Brain microvascular endothelial cell (primary cell): ENCODE data around the gene UROC1.
"Not testable (repeated sequence)": the region's sequence is repeated elsewhere in the genome, so short reads cannot be mapped to it uniquely, and the experiment has no call there.

Experiments used
- DNase-seq: peaks from one replicate; pipeline ENCODE4 v3.0.0-alpha.2; 2020
- H3K27ac ChIP-seq: fragments of 250-450 bp; sonication (Bioruptor Pico); 2 replicates; pipeline ENCODE4 v1.5.1; 2020; ENCODE audit warnings: mild to moderate bottlenecking, moderate library complexity
- H3K27me3 ChIP-seq: fragments of 250-450 bp; sonication (Bioruptor Pico); replicated peaks from 2 replicates; pipeline ENCODE4 v1.5.1; 2020; ENCODE audit warnings: mild to moderate bottlenecking
- H3K36me3 ChIP-seq: fragments of 250-450 bp; sonication (Bioruptor Pico); replicated peaks from 2 replicates; pipeline ENCODE4 v1.5.1; 2020; ENCODE audit warnings: mild to moderate bottlenecking
- H3K4me3 ChIP-seq: 2 replicates; pipeline ENCODE4 v1.5.1; 2011; ENCODE audit warnings: low read depth, mild to moderate bottlenecking, control low read depth, low read length, moderate library complexity
- in situ Hi-C: cut with HindIII; loops from 2 replicates; pipeline ENCODE4 v1.10.0; 2017; ENCODE audit warnings: low sequenced_read_pairs, low pct_ligation_motif_present
- TF ChIP-seq, protein P1 (sequence below): IDR thresholded peaks from 2 replicates; pipeline ENCODE4 v1.5.1; 2011; ENCODE audit warnings: low read depth, mild to moderate bottlenecking, moderate library complexity, low read length, control low read depth, inconsistent platforms; ENCODE audit errors: missing control alignments

Gene UROC1

DNA sequence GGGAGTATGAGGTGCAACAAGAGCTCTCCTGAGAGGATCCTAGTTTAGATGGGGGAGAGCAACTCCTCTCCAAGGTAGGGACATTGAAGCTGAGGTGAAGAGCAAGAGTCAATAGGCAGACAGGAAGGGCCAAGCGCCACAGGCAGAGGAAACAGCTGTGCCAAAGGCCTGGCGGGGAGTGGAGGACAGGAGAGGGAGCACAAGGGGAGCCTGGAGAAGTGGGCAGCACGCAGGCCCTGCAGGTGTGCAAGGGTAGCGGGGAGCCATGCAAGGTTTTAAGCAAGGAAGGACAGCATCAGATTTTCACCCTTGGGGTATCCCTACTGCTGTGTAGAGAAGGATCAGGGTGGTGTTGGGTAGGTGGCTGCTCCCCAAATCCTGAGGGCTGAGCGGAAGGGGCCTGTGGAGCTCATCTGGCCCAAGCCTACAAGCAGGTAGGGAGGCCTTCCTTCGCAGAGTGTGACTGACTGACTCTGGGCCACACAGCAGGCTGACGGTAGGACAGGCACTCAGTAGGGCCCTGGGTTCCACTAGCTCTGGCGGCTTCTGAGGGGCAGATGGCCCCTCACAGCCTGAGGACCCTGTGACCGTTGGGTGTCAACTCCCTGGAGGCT, 19.6 kb upstream of the UROC1 start:
- Histone ChIP-seq H3K36me3 (no peaks in the 10 kb centered on the region), H3K27me3 (peaks cover 11% of the 10 kb centered on the region), H3K4me3 (no peak overlapping the region), H3K27ac (no peak overlapping the region)
- in situ Hi-C loops: no loop called here
- no peak for DNase-seq
- TF ChIP-seq, protein P1, sequence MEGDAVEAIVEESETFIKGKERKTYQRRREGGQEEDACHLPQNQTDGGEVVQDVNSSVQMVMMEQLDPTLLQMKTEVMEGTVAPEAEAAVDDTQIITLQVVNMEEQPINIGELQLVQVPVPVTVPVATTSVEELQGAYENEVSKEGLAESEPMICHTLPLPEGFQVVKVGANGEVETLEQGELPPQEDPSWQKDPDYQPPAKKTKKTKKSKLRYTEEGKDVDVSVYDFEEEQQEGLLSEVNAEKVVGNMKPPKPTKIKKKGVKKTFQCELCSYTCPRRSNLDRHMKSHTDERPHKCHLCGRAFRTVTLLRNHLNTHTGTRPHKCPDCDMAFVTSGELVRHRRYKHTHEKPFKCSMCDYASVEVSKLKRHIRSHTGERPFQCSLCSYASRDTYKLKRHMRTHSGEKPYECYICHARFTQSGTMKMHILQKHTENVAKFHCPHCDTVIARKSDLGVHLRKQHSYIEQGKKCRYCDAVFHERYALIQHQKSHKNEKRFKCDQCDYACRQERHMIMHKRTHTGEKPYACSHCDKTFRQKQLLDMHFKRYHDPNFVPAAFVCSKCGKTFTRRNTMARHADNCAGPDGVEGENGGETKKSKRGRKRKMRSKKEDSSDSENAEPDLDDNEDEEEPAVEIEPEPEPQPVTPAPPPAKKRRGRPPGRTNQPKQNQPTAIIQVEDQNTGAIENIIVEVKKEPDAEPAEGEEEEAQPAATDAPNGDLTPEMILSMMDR: no peak

DNA sequence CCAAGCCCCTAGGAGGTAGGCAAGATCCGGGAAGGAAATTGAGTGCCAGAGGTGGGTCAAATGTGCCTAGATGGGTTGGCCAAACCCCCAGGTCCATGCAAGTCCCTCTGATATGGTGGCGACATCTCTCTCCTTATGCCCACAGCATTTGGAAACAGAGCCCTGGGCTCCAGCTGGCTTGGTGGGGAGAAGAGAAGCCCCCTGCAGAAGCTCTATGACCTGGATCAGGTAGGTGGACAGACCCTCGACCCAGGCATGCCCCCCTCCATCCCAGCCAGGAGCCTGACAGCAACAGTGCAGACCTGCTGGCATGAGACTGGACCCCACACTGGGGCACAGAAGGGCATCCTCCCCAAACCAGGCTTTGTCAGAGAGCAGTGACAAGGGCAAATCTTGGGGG, 18.6 kb upstream of the UROC1 start:
- in situ Hi-C loops: no loop called here
- DNase-seq: no peak
- Histone ChIP-seq H3K27ac (no peak overlapping the region), H3K27me3 (peaks cover 11% of the 10 kb centered on the region), H3K4me3 (no peak overlapping the region), H3K36me3 (no peaks in the 10 kb centered on the region)
- TF ChIP-seq, protein P1: no peak

DNA sequence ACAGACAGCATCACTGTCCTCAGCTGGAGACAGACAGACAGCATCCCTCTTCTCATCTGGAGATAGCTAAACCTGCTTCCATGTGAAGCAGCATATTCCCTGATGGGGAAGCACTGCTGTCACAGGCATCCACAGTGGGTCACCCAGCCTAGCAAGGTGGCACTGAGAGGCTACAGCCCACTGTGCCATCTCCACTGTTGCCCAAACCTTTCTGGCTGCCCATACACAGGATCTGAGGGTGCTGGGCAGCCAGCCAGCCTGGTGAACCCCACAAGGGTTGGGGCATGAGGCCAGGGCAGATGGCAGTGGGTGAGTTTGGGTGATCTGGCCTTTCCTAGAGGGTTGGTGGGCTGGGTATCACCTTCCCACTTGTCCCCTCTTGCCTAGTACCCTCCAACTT, 18.1 kb upstream of the UROC1 start:
- Histone ChIP-seq H3K36me3 (no peaks in the 10 kb centered on the region), H3K4me3 (no peak overlapping the region), H3K27ac (no peak overlapping the region), H3K27me3 (peaks cover 11% of the 10 kb centered on the region)
- DNase-seq: no peak
- TF ChIP-seq, protein P1: no peak
- in situ Hi-C loops: no loop called here

DNA sequence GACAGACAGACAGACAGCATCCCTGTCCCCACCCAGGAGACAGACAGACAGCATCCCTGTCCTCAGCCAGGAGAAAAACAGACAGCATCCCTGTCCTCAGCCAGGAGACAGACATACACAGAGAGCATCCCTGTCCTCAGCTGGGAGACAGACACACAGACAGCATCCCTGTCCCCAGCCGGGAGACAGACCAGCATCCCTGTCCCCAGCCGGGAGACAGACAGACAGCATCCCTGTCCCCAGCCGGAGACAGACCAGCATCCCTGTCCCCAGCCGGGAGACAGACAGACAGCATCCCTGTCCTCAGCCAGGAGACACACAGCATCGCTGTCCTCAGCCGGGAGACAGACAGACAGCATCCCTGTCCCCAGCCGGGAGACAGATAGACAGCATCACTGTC, 17.1 kb upstream of the UROC1 start:
- H3K27ac ChIP-seq, H3K4me3 ChIP-seq, in situ Hi-C loops, H3K36me3 ChIP-seq, DNase-seq: not testable (repeated sequence)
- H3K27me3 ChIP-seq: peaks cover 11% of the 10 kb centered on the region

DNA sequence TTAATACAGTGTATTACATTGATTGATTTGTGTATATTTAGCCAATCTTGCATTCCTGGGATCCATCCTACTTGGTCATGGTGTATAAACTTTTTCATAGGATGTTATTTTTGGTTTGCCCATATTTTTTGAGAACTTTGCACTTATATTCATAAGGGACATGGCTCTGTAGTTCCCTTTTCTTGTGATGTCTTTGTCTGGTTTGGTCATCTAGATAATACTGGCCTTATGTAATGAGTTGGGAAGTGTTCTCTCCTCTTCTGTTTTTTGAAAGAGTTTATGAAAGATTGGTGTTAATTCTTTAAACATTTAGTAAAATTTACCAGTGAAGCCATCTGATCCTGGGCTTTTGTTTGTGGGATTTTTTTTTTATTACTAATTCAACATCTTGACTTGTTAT, 15.9 kb upstream of the UROC1 start:
- in situ Hi-C loops: no loop called here
- DNase-seq: no peak
- no peak overlapping the region for H3K27ac ChIP-seq

DNA sequence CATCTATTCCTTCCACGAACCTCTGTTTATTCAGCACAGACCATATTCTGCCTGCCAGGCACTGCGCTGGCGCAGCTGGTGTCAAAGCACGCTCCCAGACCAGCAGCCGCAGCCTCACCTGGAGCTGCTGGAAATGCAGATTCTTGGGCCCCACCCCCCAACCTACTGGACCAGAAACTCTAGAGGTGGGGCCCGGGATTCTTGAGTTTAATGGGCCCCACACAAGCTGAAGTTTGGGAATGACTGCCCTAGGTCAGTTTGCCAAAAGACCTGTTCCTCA, 13.4 kb upstream of the UROC1 start:
- H3K36me3 ChIP-seq: no peaks in the 10 kb centered on the region
- in situ Hi-C loops: no loop called here
- H3K27me3 ChIP-seq: peaks cover 11% of the 10 kb centered on the region
- TF ChIP-seq, protein P1: no peak
- no peak overlapping the region for H3K27ac ChIP-seq
- DNase-seq: no peak
- no peak overlapping the region for H3K4me3 ChIP-seq

More for the DNA sequence above, 15.9 kb upstream of the UROC1 start:
- Histone ChIP-seq H3K4me3 (no peak overlapping the region), H3K36me3 (no peaks in the 10 kb centered on the region), H3K27me3 (peaks cover 11% of the 10 kb centered on the region)
- TF ChIP-seq, protein P1: no peak
